ENCODE results near the gene JUN. TPM values are rescaled to one million over a fixed set of nuclear protein-coding genes. Genes with fewer than 3 reads are reported as not detected.

Gene JUN
- total and polyA plus RNA-seq, 2 experiments from 2014 or later = 23.3 to 28.5 TPM

DNA sequence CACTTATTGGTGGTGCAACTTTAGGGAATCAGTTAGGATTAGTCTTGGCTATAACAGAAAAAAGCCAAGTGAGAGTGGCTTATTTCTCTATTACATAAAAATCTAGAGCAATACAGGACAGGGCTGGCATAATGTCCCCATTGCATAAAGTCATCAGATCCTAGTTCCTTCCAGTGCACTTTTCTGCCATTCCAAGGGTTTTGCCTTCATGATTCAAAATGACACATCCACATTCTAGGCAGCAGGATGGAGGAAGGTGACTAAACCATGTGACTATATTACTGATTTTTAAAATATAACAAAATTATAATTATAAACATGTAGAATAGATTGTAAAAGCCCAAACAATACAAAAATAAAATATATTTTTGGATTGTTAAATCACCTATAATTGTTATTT lies 18.8 kb downstream of the JUN start:
- H3K4me2 ChIP-seq = no peak overlapping the region
- no peaks in the 10 kb centered on the region for H3K36me3 Mint-ChIP-seq (ENCODE audit: low read depth)
- ATAC-seq = no peak
- peaks cover 10% of the 10 kb centered on the region; the same call in 2 of the 3 replicates for H3K4me1 Mint-ChIP-seq
- H3K27me3 Mint-ChIP-seq (ENCODE audit: insufficient read depth, low read depth, poor library complexity) = no peaks in the 10 kb centered on the region
- no peaks in the 10 kb centered on the region for H3K27me3 ChIP-seq (ENCODE audit: insufficient read depth)
- H3K36me3 ChIP-seq (ENCODE audit: insufficient read depth) = no peaks in the 10 kb centered on the region
- DNase-seq (ENCODE audit: low spot score) = no peak
- H3K9me3 Mint-ChIP-seq = no peaks in the 10 kb centered on the region
- H3K4me3 Mint-ChIP-seq = no peak overlapping the region
- no peak overlapping the region for H3K27ac Mint-ChIP-seq
- no peak for TF ChIP-seq EZH2 (IDR thresholded peaks at IDR 0.05; ENCODE audit: low read depth, unreplicated experiment)
- no peak for TF ChIP-seq STAT1 (IDR thresholded peaks at IDR 0.05; ENCODE audit: unreplicated experiment)
- TF ChIP-seq, protein P1, sequence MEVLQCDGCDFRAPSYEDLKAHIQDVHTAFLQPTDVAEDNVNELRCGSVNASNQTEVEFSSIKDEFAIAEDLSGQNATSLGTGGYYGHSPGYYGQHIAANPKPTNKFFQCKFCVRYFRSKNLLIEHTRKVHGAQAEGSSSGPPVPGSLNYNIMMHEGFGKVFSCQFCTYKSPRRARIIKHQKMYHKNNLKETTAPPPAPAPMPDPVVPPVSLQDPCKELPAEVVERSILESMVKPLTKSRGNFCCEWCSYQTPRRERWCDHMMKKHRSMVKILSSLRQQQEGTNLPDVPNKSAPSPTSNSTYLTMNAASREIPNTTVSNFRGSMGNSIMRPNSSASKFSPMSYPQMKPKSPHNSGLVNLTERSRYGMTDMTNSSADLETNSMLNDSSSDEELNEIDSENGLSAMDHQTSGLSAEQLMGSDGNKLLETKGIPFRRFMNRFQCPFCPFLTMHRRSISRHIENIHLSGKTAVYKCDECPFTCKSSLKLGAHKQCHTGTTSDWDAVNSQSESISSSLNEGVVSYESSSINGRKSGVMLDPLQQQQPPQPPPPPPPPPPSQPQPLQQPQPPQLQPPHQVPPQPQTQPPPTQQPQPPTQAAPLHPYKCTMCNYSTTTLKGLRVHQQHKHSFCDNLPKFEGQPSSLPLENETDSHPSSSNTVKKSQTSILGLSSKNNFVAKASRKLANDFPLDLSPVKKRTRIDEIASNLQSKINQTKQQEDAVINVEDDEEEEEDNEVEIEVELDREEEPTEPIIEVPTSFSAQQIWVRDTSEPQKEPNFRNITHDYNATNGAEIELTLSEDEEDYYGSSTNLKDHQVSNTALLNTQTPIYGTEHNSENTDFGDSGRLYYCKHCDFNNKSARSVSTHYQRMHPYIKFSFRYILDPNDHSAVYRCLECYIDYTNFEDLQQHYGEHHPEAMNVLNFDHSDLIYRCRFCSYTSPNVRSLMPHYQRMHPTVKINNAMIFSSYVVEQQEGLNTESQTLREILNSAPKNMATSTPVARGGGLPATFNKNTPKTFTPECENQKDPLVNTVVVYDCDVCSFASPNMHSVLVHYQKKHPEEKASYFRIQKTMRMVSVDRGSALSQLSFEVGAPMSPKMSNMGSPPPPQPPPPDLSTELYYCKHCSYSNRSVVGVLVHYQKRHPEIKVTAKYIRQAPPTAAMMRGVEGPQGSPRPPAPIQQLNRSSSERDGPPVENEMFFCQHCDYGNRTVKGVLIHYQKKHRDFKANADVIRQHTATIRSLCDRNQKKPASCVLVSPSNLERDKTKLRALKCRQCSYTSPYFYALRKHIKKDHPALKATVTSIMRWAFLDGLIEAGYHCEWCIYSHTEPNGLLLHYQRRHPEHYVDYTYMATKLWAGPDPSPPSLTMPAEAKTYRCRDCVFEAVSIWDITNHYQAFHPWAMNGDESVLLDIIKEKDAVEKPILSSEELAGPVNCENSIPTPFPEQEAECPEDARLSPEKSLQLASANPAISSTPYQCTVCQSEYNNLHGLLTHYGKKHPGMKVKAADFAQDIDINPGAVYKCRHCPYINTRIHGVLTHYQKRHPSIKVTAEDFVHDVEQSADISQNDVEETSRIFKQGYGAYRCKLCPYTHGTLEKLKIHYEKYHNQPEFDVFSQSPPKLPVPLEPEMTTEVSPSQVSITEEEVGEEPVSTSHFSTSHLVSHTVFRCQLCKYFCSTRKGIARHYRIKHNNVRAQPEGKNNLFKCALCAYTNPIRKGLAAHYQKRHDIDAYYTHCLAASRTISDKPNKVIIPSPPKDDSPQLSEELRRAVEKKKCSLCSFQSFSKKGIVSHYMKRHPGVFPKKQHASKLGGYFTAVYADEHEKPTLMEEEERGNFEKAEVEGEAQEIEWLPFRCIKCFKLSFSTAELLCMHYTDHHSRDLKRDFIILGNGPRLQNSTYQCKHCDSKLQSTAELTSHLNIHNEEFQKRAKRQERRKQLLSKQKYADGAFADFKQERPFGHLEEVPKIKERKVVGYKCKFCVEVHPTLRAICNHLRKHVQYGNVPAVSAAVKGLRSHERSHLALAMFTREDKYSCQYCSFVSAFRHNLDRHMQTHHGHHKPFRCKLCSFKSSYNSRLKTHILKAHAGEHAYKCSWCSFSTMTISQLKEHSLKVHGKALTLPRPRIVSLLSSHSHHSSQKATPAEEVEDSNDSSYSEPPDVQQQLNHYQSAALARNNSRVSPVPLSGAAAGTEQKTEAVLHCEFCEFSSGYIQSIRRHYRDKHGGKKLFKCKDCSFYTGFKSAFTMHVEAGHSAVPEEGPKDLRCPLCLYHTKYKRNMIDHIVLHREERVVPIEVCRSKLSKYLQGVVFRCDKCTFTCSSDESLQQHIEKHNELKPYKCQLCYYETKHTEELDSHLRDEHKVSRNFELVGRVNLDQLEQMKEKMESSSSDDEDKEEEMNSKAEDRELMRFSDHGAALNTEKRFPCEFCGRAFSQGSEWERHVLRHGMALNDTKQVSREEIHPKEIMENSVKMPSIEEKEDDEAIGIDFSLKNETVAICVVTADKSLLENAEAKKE (CRISPR knock-in tag; IDR thresholded peaks at IDR 0.05) = no peak
- TF ChIP-seq, protein P2, sequence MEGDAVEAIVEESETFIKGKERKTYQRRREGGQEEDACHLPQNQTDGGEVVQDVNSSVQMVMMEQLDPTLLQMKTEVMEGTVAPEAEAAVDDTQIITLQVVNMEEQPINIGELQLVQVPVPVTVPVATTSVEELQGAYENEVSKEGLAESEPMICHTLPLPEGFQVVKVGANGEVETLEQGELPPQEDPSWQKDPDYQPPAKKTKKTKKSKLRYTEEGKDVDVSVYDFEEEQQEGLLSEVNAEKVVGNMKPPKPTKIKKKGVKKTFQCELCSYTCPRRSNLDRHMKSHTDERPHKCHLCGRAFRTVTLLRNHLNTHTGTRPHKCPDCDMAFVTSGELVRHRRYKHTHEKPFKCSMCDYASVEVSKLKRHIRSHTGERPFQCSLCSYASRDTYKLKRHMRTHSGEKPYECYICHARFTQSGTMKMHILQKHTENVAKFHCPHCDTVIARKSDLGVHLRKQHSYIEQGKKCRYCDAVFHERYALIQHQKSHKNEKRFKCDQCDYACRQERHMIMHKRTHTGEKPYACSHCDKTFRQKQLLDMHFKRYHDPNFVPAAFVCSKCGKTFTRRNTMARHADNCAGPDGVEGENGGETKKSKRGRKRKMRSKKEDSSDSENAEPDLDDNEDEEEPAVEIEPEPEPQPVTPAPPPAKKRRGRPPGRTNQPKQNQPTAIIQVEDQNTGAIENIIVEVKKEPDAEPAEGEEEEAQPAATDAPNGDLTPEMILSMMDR (conservative IDR thresholded peaks at IDR 0.05; ENCODE audit: low read depth in 2 of 2) = no peak
- TF ChIP-seq EZH2phosphoT487 (IDR thresholded peaks at IDR 0.05; ENCODE audit: unreplicated experiment) = no peak
- TF ChIP-seq, protein P3, sequence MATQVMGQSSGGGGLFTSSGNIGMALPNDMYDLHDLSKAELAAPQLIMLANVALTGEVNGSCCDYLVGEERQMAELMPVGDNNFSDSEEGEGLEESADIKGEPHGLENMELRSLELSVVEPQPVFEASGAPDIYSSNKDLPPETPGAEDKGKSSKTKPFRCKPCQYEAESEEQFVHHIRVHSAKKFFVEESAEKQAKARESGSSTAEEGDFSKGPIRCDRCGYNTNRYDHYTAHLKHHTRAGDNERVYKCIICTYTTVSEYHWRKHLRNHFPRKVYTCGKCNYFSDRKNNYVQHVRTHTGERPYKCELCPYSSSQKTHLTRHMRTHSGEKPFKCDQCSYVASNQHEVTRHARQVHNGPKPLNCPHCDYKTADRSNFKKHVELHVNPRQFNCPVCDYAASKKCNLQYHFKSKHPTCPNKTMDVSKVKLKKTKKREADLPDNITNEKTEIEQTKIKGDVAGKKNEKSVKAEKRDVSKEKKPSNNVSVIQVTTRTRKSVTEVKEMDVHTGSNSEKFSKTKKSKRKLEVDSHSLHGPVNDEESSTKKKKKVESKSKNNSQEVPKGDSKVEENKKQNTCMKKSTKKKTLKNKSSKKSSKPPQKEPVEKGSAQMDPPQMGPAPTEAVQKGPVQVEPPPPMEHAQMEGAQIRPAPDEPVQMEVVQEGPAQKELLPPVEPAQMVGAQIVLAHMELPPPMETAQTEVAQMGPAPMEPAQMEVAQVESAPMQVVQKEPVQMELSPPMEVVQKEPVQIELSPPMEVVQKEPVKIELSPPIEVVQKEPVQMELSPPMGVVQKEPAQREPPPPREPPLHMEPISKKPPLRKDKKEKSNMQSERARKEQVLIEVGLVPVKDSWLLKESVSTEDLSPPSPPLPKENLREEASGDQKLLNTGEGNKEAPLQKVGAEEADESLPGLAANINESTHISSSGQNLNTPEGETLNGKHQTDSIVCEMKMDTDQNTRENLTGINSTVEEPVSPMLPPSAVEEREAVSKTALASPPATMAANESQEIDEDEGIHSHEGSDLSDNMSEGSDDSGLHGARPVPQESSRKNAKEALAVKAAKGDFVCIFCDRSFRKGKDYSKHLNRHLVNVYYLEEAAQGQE (IDR thresholded peaks at IDR 0.05; ENCODE audit: unreplicated experiment) = no peak
- TF ChIP-seq CREB1 (CRISPR knock-in tag; IDR thresholded peaks at IDR 0.05; ENCODE audit: low read depth) = no peak
- TF ChIP-seq POLR2AphosphoS5 (IDR thresholded peaks at IDR 0.05; ENCODE audit: low read depth) = no peak
- TF ChIP-seq JUNB (IDR thresholded peaks at IDR 0.05; ENCODE audit: unreplicated experiment) = no peak
- no peak for TF ChIP-seq ZNF331 (CRISPR knock-in tag; IDR thresholded peaks at IDR 0.05; ENCODE audit: low read depth)
- no peak for TF ChIP-seq ZNF114 (CRISPR knock-in tag; IDR thresholded peaks at IDR 0.05)
- TF ChIP-seq, protein P4, sequence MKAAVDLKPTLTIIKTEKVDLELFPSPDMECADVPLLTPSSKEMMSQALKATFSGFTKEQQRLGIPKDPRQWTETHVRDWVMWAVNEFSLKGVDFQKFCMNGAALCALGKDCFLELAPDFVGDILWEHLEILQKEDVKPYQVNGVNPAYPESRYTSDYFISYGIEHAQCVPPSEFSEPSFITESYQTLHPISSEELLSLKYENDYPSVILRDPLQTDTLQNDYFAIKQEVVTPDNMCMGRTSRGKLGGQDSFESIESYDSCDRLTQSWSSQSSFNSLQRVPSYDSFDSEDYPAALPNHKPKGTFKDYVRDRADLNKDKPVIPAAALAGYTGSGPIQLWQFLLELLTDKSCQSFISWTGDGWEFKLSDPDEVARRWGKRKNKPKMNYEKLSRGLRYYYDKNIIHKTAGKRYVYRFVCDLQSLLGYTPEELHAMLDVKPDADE (IDR thresholded peaks at IDR 0.05) = no peak
- no peak for TF ChIP-seq NANOG (IDR thresholded peaks at IDR 0.05; ENCODE audit: borderline replicate concordance)
- no peaks in the 10 kb centered on the region for H3K79me2 ChIP-seq (replicated peaks; ENCODE audit: insufficient read depth)
- no peaks in the 10 kb centered on the region for H4K20me1 ChIP-seq (replicated peaks; ENCODE audit: insufficient read depth)
- H3F3A ChIP-seq (replicated peaks; ENCODE audit: low read depth) = no peaks in the 10 kb centered on the region
- H3K4me3 ChIP-seq = no peak overlapping the region
- no peak overlapping the region for H2AFZ ChIP-seq
- H3K9me2 ChIP-seq (ENCODE audit: insufficient read depth) = no peaks in the 10 kb centered on the region; the same call in 1 of the 2 replicates
- no peaks in the 10 kb centered on the region for H3K4me1 ChIP-seq (ENCODE audit: insufficient read depth)
- no peak overlapping the region for H3K27ac ChIP-seq (ENCODE audit: low read depth)

Data from GM23338 (cell line).